ENCODE data around the gene ENC1. TPM values are rescaled to one million over a fixed set of nuclear protein-coding genes. Genes with fewer than 3 reads are reported as not detected.
"Not testable (repeated sequence)": the region's sequence is repeated elsewhere in the genome, so short reads cannot be mapped to it uniquely, and the experiment has no call there.

ENC1 gene, protein sequence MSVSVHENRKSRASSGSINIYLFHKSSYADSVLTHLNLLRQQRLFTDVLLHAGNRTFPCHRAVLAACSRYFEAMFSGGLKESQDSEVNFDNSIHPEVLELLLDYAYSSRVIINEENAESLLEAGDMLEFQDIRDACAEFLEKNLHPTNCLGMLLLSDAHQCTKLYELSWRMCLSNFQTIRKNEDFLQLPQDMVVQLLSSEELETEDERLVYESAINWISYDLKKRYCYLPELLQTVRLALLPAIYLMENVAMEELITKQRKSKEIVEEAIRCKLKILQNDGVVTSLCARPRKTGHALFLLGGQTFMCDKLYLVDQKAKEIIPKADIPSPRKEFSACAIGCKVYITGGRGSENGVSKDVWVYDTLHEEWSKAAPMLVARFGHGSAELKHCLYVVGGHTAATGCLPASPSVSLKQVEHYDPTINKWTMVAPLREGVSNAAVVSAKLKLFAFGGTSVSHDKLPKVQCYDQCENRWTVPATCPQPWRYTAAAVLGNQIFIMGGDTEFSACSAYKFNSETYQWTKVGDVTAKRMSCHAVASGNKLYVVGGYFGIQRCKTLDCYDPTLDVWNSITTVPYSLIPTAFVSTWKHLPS
- total RNA-seq, result 116 and 155 TPM in 2 replicates

- DNase-seq (ENCODE audit: extremely low read depth, low read depth, low spot score), result no peak
Observed at GRCh38 chr5:74640450-74640953, at the start of gene ENC1. TSS of gene ENC1 (minus strand) at chr5:74640728. CDS start at chr5:74636485, 4,243 bp downstream.

DNA sequence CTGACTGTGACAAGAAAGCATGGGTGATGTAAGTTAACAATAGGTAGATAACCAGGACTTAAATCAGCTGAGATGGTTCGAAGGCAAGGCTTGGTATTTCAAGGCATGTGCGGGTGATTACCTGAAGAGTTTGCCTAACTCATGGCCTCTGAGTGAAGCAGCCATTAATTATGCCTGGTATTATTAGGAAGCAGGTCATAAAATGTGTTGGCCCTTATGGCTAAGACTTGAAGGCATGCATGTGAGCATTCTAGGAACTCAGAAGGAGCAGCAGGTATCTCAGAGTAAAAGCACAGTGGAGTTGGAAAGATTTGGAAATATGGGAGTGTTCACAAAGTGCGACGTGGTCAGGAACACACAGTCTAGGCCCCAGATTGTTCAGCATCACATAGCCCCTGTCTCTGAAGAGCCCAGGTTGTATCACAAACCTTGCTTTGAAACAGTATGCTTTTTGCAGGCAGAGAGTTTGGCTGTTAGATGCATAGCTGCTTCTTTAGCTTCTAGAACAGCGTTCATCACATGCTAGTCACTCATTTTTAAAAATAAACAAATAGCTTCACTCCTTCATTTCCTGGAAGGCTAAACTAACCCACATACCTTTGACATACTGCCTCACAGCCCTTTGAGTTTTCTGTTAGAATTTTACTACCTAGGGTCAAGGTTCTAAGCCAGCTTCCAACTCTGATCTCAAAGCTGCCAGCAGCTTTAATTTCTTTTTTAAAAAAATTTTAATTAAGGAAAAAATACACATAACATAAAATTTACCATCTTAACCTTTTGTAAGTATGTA, 46.6 kb upstream of the ENC1 start:
- DNase-seq (ENCODE audit: extremely low read depth, low read depth, low spot score), result no peak

DNA sequence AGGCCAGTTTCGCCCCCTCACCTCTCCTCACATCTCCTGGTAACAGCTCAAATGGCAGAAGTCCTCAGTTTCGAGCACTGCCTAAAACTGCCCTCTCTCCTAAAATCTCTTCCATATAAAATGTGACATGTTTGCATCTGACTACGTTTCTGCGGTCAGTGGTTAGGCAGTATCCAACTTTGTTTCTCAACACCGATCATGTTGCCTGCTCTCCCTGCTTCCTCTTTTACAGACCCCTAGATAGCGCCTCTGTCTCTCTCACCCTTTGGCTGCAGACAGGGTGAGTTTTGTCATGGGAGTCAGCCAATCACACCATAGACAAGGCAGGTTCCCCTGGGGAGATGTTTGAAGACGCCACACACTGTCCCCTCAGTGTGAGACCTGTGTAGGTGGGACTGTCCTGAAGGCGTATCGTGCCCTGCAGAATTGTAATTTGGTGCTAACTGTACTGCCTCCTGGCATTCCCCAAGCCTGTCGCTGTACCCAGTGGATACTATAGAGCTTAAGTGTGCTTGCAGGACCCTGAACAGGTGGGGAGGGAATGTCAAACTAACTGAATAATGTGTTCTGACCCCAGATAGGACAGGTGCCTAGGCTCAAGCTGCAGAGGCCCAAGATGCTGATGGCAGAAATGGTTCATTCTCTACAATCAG, 45.6 kb upstream of the ENC1 start:
- no peak for DNase-seq (ENCODE audit: extremely low read depth, low read depth, low spot score)

DNA sequence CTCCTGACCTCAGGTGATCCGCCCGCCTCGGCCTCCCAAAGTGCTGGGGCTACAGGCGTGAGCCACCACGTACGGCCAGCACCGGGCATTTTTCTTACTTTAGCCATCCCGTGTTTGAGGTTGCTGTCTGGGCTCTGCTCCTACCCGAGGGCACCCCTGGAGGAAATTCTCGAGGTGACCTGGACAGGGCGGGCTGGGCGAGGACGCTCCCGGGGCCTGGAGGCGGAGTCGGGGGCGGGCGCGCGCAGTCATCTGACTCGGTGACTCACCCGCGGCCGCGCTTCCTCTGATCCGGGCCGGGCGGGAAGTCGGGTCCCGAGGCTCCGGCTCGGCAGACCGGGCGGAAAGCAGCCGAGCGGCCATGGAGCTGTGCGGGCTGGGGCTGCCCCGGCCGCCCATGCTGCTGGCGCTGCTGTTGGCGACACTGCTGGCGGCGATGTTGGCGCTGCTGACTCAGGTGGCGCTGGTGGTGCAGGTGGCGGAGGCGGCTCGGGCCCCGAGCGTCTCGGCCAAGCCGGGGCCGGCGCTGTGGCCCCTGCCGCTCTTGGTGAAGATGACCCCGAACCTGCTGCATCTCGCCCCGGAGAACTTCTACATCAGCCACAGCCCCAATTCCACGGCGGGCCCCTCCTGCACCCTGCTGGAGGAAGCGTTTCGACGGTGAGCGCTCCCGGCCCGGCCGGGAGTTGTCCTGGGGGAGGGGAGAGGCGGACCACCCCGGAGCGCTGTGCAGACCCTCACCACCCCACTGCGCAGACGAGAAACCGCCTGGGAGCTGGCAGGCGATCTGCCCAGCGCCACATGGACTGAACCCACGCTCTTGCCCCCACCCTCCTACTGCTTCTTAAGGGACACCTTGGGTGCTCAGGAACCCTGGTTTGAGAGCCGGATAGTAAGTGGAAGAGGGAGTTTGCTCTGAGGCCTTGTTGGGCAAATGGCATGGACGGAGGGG, 44.6 kb upstream of the ENC1 start, which contains the start of gene HEXB:
HEXB (plus strand) TSS at position 334 of the 952 bp plus-strand sequence; CDS start at position 362, 28 bp downstream.
- DNase-seq (ENCODE audit: extremely low read depth, low read depth, low spot score), result no peak

GRCh38 chr5:74679966-74680365, 39.4 kb upstream of the ENC1 start:
- no peak for DNase-seq (ENCODE audit: extremely low read depth, low read depth, low spot score)

DNA sequence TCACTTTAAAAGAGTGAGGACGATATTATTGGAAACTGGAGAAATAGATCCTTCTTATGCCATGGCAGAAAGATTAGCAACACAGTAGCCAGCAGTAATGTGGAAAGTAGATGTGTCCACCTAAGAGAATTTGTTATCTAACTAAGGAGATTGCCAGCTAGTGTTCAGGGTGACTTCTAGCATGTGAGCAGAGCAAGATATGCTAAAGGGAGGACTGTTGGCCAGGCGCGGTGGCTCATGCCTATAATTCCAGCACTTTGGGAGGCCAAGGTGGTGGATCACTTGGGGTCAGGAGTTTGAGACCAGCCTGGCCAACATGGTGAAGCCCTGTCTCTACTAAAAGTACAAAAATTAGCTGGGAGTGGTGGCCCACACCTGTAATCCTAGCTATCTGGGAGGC, 38.8 kb upstream of the ENC1 start:
- not testable (repeated sequence) for DNase-seq (ENCODE audit: extremely low read depth, low read depth, low spot score)

DNA sequence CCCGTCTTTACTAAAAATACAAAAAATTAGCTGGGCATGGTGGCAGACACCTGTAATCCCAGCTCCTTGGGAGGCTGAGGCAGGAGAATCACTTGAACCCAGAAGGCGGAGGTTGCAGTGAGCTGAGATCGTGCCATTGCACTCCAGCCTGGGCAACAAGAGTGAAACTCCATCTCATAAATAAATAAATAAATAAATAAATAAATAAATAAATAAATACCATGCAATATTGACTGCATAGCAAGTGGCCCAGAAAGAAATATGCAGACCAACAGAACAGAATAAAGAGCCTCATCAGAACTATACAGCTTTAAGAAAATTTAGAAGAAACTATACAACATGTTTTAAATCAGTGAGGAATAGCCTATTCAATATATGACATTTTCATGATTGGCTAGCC, 37.6 kb upstream of the ENC1 start:
- not testable (repeated sequence) for DNase-seq (ENCODE audit: extremely low read depth, low read depth, low spot score)

GRCh38 chr5:74676466-74676865, 35.9 kb upstream of the ENC1 start:
- DNase-seq (ENCODE audit: extremely low read depth, low read depth, low spot score), result not testable (repeated sequence)

DNA sequence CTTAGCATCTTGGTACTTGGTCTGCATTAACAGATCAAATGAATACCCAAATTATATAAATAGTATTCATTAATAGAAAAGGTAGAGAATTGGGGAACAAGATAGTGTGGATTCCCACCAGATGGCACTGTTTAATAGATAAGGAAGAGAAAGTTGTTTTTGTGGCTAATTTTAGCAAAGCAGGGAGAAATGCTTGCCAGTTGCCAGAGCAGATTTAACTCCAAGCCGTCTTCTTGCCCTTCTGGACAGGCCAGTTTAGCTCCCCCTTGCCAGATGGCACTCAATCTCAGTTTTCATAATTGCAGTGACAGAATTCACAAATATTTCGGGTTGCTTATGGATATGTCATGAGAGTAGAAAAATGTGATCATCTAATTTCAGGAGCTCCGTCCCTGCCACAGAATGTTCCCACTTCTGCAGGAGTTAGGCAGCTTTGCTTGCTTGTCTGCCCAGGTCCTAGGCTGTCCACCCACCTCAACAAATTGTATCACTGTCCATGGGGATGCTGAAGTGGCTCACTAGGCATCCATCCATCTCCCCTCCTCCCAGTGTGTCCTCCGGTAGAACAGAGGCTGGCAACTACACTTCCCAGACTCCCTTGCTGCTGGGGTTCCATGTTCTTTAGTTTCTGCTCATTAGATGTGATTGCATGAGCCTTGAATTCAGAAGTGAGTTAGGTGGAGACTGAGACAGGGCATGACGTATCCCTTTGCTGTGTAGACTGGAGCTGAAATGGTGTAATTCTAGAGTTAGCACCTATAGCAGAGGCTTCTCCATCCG, 32.7 kb upstream of the ENC1 start:
- no peak for DNase-seq (ENCODE audit: extremely low read depth, low read depth, low spot score)

GRCh38 chr5:74672215-74672877, 31.8 kb upstream of the ENC1 start:
- no peak for DNase-seq (ENCODE audit: extremely low read depth, low read depth, low spot score)

DNA sequence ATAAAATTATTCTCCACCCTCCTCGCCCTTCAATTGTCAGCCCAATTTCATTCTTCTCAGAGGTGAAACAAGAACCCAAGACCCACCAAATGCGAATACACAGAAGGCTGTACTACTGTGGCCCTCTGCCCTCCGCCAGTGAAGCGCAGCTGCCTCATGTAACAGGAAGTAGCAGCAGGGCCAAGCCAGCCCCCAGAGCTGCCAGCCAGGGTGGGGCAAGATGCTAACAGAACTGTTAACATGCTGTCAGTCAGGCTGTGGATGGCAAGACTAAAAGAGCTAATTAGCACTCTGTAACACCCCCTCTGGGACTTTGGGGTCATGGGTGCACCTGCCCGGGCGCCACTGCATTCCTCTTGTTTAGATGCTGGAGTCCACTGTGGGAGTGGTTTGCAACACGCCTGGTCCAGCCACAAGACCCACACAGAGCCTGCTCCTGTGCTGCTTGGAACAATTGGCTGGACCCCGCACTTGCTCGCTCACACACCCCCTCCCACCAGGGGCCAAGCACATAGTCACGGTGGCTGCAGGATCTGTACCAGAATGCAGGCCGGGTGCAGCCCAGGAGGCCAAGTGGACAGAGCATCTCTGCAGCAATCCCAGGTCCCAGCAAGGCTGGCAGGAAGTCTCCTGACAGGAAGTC, 30.0 kb upstream of the ENC1 start:
- DNase-seq (ENCODE audit: extremely low read depth, low read depth, low spot score), result no peak

DNA sequence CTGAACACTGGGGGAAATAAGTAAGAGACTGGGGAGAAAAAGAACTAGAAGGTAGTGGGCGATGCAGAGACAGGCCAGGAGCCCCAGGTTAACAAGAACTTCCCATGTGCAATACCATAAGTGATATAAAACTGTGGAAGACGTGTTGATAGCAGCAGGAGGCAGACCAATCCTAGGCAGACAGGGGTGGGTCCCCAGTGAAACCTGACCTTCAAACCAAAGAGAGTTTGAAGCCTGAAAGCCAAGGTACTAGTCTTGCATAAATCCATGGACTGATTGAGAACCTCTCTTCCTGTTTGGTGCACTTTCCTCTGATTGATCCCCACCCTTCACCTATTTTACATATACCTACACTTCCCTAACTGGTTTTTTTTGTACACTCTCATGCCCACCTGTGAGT, 29.3 kb upstream of the ENC1 start:
- DNase-seq (ENCODE audit: extremely low read depth, low read depth, low spot score), result no peak

DNA sequence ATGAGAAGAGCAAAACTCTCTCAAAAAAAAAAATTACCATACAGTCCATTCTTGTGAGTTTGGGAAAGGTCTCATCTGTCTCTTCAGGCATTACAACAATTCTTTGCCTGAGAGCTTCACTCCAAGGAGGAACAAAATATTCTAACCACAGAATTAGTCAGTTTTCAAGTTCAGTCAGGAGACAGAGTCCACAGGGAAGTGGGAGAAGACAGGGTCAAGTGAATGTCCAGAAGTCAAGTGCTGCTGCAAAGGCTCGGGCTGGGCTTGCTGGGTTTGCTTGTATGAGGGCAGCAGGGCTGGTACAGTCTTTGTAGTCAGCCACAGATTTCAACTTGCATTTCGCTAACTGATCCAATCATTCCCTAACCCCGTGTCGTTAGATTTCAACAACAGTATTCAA, 26.9 kb upstream of the ENC1 start:
- DNase-seq (ENCODE audit: extremely low read depth, low read depth, low spot score), result no peak

DNA sequence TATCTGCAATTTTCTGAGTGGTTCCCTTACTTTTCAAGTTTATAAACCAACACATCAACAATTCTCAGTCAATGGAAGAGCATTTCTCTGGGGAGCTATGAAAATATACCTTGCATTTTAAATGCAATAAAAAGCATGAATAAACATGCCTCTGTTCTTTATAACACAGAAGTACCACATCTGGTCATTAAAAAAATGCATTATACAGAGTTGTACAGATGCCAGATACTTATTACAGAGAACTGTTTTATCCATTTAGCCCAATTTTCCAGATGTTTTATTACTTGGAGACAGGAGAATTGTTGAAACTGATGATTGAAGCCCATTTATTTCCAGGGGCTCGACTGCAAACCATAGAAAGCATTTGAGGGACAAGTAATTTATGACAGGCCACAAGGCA, 25.3 kb upstream of the ENC1 start:
- DNase-seq (ENCODE audit: extremely low read depth, low read depth, low spot score), result no peak

GRCh38 chr5:74665273-74665672, 24.7 kb upstream of the ENC1 start:
- no peak for DNase-seq (ENCODE audit: extremely low read depth, low read depth, low spot score)

- no peak for DNase-seq (ENCODE audit: extremely low read depth, low read depth, low spot score)
Observed at GRCh38 chr5:74664551-74664950, 24.0 kb upstream of the ENC1 start.

GRCh38 chr5:74660873-74661272, 20.3 kb upstream of the ENC1 start:
- no peak for DNase-seq (ENCODE audit: extremely low read depth, low read depth, low spot score)

GRCh38 chr5:74660140-74660539, 19.6 kb upstream of the ENC1 start:
- DNase-seq (ENCODE audit: extremely low read depth, low read depth, low spot score), result no peak
